Activated T-cell treated with anti-CD3 and anti-CD28 coated beads, Interleukin-2, amount 50 U/mL, for 48 hours (primary cell): Measurements from ENCODE around the gene ZNF680.
"Not testable (repeated sequence)": the region's sequence is repeated elsewhere in the genome, so short reads cannot be mapped to it uniquely, and the experiment has no call there.

ENCODE experiments used
- DNase-seq, 2 experiments: peaks; one replicate each; pipeline ENCODE4 v3.0.0-alpha.2; 2020

ZNF680 gene

GRCh38 chr7:64555046-64555445 is 7.8 kb downstream of the ZNF680 start:
- no peak for DNase-seq

GRCh38 chr7:64554188-64554587 is 8.7 kb downstream of the ZNF680 start:
- DNase-seq = not testable (repeated sequence)

GRCh38 chr7:64551375-64552142 is 11.3 kb downstream of the ZNF680 start:
- no peak for DNase-seq

- no peak for DNase-seq
Observed at GRCh38 chr7:64544010-64544409, 18.9 kb downstream of the ZNF680 start.

GRCh38 chr7:64541438-64542359 is 21.2 kb downstream of the ZNF680 start:
- no peak for DNase-seq

- DNase-seq = no peak
Observed at GRCh38 chr7:64533756-64534155, 29.1 kb downstream of the ZNF680 start.

GRCh38 chr7:64528770-64529169 is 34.1 kb downstream of the ZNF680 start:
- no peak for DNase-seq

GRCh38 chr7:64521409-64521984 is 41.4 kb downstream of the ZNF680 start:
- DNase-seq = no peak

- DNase-seq = no peak
Observed at GRCh38 chr7:64516451-64516850, 46.4 kb downstream of the ZNF680 start.

GRCh38 chr7:64515781-64516180 is 47.1 kb downstream of the ZNF680 start:
- no peak for DNase-seq

- DNase-seq = no peak
Observed at GRCh38 chr7:64515330-64515729, 47.5 kb downstream of the ZNF680 start.

GRCh38 chr7:64509583-64509982 is 53.3 kb downstream of the ZNF680 start:
- DNase-seq = no peak

- DNase-seq = no peak
Observed at GRCh38 chr7:64504581-64505120, 58.2 kb downstream of the ZNF680 start.

GRCh38 chr7:64498270-64498669 is 64.6 kb downstream of the ZNF680 start:
- DNase-seq = no peak

- DNase-seq = no peak
Observed at GRCh38 chr7:64494912-64495461, 67.9 kb downstream of the ZNF680 start.

GRCh38 chr7:64485623-64486022 is 77.2 kb downstream of the ZNF680 start:
- no peak for DNase-seq
